H1 (cell line): ENCODE results near the gene KIF5A. TPM values are rescaled to one million over a fixed set of nuclear protein-coding genes. Genes with fewer than 3 reads are reported as not detected.

Experiments
- JUN ChIP-seq: IDR thresholded peaks from 2 replicates; pipeline ENCODE4 v1.6.1; 2011; ENCODE audit warnings: low read depth, mild to moderate bottlenecking, improper control_type of control experiment, low read length
- POLR2AphosphoS5 ChIP-seq: IDR thresholded peaks from 2 replicates; pipeline ENCODE4 v1.6.1; 2011; ENCODE audit warnings: low read depth, low read length
- RAD21 ChIP-seq, 2 experiments: IDR thresholded peaks in 1 of 2; conservative IDR thresholded peaks in 1 of 2; 2 replicates each; pipeline ENCODE4 v1.6.1; 2011; ENCODE audit warnings: low read depth in 2 of 2, low read length in 2 of 2, improper control_type of control experiment in 1 of 2, inconsistent platforms in 1 of 2, mild to moderate bottlenecking in 1 of 2, moderate library complexity in 1 of 2
- polyA plus RNA-seq, 7 experiments: library from polyadenylated mRNA; depleted of rRNA in 3 of 7; stranded (reverse) in 5 of 7; unstranded in 2 of 7; fragments of >200 nt in 5 of 7; fragments of 200-250 nt in 2 of 7; gene quantifications; 1 replicate in 5 of 7; 2 replicates in 1 of 7; 4 replicates in 1 of 7; pipeline versions ENCODE4 v1.2.1 to v1.2.3, GENCODE V29; 2011 to 2013; ENCODE audit warnings: missing spikeins in 2 of 7, mixed read lengths in 2 of 7
- total RNA-seq: library from RNA; stranded (reverse); fragmentation: NEBNext Ultra II Directional; extraction: Animal tissue kit (Norgen Biotek cat#: 25700); gene quantifications from 2 replicates; pipeline ENCODE4 v1.2.1, GENCODE V29; 2021
- TF ChIP-seq, protein P1 (sequence below): fragments of 300-600 bp; sonication (generic); IDR thresholded peaks from 2 replicates; pipeline ENCODE4 v1.7.1; 2012; ENCODE audit warnings: low read length, moderate library complexity, mild to moderate bottlenecking, inconsistent platforms; ENCODE audit not compliant: insufficient replicate concordance
- TF ChIP-seq, protein P2 (sequence below): IDR thresholded peaks from 2 replicates; pipeline ENCODE4 v1.6.1; 2011; ENCODE audit warnings: low read depth, mild to moderate bottlenecking, low read length; ENCODE audit not compliant: insufficient read depth

Gene KIF5A
- total and polyA plus RNA-seq, 2 of the 8 experiments (the other 6 are each of a cell fraction or from before 2014, with no cell fraction given): 10.7 to 21.9 TPM

GRCh38 chr12:57516617-57517153 lies 33.2 kb upstream of the KIF5A start (continued):
- TF ChIP-seq, protein P1, sequence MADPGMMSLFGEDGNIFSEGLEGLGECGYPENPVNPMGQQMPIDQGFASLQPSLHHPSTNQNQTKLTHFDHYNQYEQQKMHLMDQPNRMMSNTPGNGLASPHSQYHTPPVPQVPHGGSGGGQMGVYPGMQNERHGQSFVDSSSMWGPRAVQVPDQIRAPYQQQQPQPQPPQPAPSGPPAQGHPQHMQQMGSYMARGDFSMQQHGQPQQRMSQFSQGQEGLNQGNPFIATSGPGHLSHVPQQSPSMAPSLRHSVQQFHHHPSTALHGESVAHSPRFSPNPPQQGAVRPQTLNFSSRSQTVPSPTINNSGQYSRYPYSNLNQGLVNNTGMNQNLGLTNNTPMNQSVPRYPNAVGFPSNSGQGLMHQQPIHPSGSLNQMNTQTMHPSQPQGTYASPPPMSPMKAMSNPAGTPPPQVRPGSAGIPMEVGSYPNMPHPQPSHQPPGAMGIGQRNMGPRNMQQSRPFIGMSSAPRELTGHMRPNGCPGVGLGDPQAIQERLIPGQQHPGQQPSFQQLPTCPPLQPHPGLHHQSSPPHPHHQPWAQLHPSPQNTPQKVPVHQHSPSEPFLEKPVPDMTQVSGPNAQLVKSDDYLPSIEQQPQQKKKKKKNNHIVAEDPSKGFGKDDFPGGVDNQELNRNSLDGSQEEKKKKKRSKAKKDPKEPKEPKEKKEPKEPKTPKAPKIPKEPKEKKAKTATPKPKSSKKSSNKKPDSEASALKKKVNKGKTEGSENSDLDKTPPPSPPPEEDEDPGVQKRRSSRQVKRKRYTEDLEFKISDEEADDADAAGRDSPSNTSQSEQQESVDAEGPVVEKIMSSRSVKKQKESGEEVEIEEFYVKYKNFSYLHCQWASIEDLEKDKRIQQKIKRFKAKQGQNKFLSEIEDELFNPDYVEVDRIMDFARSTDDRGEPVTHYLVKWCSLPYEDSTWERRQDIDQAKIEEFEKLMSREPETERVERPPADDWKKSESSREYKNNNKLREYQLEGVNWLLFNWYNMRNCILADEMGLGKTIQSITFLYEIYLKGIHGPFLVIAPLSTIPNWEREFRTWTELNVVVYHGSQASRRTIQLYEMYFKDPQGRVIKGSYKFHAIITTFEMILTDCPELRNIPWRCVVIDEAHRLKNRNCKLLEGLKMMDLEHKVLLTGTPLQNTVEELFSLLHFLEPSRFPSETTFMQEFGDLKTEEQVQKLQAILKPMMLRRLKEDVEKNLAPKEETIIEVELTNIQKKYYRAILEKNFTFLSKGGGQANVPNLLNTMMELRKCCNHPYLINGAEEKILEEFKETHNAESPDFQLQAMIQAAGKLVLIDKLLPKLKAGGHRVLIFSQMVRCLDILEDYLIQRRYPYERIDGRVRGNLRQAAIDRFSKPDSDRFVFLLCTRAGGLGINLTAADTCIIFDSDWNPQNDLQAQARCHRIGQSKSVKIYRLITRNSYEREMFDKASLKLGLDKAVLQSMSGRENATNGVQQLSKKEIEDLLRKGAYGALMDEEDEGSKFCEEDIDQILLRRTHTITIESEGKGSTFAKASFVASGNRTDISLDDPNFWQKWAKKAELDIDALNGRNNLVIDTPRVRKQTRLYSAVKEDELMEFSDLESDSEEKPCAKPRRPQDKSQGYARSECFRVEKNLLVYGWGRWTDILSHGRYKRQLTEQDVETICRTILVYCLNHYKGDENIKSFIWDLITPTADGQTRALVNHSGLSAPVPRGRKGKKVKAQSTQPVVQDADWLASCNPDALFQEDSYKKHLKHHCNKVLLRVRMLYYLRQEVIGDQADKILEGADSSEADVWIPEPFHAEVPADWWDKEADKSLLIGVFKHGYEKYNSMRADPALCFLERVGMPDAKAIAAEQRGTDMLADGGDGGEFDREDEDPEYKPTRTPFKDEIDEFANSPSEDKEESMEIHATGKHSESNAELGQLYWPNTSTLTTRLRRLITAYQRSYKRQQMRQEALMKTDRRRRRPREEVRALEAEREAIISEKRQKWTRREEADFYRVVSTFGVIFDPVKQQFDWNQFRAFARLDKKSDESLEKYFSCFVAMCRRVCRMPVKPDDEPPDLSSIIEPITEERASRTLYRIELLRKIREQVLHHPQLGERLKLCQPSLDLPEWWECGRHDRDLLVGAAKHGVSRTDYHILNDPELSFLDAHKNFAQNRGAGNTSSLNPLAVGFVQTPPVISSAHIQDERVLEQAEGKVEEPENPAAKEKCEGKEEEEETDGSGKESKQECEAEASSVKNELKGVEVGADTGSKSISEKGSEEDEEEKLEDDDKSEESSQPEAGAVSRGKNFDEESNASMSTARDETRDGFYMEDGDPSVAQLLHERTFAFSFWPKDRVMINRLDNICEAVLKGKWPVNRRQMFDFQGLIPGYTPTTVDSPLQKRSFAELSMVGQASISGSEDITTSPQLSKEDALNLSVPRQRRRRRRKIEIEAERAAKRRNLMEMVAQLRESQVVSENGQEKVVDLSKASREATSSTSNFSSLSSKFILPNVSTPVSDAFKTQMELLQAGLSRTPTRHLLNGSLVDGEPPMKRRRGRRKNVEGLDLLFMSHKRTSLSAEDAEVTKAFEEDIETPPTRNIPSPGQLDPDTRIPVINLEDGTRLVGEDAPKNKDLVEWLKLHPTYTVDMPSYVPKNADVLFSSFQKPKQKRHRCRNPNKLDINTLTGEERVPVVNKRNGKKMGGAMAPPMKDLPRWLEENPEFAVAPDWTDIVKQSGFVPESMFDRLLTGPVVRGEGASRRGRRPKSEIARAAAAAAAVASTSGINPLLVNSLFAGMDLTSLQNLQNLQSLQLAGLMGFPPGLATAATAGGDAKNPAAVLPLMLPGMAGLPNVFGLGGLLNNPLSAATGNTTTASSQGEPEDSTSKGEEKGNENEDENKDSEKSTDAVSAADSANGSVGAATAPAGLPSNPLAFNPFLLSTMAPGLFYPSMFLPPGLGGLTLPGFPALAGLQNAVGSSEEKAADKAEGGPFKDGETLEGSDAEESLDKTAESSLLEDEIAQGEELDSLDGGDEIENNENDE: peak; percentile 1
- no peak for TF ChIP-seq JUN
- peak; percentile 42 for TF ChIP-seq POLR2AphosphoS5
- no peak for TF ChIP-seq RAD21 (IDR thresholded peaks at IDR 0.05 in 1 of 2, conservative IDR thresholded peaks at IDR 0.05 in 1 of 2; ENCODE audit: low read depth in 2 of 2, low read length in 2 of 2)
- TF ChIP-seq, protein P2, sequence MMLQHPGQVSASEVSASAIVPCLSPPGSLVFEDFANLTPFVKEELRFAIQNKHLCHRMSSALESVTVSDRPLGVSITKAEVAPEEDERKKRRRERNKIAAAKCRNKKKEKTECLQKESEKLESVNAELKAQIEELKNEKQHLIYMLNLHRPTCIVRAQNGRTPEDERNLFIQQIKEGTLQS: no peak
